Measurements from ENCODE around the gene ANKRD18A.

The ANKRD18A gene

DNA sequence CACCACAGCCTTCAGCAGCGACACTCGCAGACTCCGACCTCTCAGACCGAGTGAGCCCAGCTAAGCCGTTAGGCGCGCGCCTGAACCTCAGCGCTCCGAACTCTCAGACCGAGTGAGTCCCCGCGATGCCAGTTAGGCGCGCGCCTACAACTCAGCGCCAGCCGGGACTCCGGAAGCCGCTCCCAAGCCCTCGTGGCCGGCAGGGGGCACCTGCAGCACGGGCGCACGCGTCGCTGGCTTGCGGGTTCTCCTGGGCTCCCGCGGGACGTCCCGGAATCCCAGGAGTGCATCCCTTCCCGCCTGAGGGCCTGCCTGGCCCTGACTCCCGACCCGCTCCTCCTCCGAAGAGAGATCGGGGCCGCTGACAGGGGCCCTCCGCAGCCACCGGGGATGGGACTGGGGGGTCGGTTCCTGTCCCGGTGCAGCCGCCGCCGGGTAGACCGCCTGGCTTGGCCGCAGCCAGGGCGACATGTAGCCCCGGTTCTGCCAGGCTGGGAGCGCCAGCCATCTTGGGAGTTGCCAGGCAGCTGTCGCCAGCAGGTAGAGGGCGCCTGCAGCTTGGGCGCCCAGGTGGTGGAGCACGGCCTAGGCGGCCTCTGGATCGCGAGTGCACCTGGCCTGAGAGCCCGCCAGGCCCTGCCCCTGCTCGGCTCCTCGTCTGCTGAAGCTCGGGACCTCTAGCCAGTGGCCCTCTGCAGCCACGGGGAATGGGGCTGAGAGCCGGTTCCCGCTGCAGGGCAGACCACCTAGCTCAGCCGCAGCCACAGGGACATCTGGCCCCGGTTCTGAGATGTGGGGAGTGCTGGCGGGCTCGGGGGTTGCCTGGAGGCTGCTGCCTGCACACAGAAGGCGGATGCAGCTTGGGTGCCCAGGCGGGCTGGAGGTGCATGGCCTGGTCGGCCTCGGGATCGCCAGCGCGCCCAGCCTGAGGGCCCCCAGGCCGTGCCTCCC, at the start of gene ANKRD18A:
ANKRD18A (minus strand) TSS at position 114 of the 951 bp plus-strand sequence. CDS start 311 bp downstream, outside the sequence.
- DNase-seq = peak; percentile 56

DNA sequence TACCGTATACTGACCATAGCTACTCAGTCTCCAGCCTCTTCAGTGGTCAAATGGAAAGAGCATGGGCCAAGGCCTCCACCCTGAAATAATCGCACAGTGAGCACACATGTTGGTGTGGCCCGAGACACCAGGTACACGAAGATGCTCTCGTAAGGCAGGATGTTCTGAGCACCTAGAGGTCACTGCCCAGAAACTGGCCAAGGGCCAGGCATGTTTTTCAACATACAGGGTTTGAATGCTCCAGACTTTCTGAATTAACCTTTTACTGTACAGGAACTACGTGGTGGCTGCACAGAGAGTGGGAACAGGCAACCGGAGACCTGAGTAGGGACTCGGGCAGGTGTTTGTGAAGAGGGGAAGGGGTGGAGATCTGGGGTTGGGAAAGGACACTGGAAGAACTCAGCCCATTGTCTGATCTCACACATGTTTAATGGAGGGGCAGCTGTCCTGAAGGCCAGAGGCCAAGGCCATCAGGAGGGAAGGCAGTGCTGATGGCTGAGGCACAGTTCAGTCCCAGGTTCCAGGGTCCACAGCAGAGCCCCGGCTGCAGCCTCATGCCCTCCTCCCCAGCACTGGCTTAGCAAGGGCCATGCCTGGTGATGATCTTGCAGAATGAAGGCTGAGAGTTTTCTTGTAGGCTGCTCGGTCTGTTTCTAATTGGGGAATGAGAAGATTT, 48.5 kb upstream of the ANKRD18A start:
- no peak for DNase-seq

DNA sequence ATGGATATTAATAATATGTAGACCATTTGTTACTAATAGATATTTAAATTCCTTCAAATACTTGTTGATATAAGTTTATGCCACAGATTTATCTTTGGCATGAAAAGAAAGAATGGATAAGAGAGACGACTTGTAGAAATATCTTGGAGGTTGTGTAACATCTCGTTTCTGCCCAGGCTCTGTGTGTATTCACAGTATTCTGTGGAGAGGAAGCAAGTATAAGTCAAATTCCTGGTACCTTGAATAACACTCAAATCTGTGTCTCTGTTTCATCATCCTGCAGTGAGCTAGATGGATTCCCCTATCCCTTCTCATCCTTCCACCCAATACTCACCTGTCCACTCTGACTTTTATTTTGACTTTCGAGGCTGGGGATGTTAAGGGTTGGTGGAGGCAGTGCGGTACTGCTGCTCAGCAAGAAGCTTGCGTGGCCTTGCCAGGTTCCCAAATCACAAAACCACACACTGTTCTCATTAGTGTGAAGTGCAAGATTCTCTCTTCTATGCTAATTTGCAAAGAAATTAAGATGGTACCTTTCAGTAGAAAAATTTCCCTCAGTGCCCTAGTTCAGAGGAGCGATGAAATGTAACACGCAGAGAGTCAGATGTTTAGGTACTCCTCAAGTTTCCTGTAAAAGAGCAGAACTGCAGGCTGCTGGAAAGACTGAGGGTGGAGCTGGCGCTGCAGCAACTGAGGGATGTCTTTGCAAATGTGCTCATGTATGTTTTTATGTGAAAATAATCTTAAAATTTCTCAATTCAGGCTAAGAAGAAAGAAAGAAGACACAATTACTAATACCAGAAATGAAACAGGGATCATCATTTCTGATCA, 42.6 kb upstream of the ANKRD18A start:
- DNase-seq = no peak

DNA sequence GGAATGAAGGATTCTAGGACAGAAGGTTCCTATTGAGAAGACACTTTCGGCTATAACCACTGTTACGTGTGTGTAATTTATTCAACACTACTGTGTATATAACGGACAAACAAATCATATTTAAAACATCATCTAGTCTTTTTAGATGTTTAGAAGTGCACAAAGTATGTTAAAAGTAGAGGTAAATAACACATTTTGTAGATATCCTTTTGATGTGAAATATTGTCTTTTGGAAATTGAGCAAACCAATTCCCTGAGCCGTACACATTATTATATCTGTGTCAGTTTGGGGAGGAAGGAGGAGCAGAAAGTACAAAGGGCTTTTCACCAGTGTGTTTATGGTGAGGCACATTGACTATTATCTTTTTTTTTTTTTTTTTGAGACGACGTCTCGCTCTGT, 39.1 kb upstream of the ANKRD18A start:
- DNase-seq = no peak

DNA sequence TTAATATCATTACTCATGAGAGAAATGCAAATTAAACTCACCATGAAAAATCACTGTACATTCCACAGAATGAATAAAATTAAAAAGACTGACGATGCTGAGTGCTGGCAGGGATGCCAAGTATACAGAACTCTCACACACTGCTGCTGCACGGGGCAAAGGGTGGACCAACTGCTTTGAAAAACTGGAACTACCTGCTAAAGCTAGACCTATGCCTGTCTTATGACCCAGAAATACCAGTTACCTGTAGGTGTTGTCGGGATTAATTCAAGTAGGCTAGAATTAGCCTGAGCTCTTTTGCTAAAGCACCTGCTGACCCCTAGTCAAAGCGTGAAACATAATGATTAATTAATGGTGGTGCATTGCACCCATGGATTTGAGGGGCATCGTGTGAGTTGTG, 36.5 kb upstream of the ANKRD18A start:
- no peak for DNase-seq

DNA sequence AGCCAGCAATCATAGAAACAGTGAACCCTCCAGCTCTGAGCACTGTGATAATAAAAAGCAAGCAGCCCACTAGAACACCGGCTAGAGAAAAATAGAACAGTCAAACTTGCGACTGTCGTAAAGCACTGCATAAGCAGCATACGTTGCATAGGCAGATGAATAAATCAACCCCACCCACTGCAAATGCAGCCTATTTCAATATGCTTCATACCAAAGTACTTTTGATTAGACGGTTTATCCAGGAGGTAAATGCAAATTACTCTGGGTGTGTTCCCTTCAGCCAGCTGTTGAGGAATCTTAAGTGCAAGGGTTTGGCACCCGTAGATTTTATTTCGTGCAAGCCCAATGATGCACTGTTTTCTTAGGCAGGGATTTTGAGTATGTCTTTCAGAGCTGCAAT, 32.1 kb upstream of the ANKRD18A start:
- DNase-seq = no peak

DNA sequence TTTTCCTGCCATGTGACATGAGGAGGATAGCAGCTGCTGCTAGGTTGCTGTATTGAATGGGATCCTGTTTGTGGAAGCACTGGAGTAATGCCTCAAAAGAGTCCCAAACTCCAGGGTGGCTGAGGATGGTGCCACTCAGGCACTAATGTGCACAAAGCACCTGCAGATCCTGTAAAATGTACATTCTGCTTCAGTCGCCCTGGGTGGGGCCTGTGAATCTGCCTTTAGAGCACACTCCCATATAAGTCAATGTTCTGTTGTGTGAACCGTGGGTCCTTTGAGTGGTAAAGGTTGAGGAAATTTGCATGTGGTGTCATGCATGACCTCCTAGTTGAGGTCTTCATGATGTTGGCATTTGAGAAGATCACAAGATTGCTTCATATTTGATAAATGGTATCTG, 31.6 kb upstream of the ANKRD18A start:
- no peak for DNase-seq

DNA sequence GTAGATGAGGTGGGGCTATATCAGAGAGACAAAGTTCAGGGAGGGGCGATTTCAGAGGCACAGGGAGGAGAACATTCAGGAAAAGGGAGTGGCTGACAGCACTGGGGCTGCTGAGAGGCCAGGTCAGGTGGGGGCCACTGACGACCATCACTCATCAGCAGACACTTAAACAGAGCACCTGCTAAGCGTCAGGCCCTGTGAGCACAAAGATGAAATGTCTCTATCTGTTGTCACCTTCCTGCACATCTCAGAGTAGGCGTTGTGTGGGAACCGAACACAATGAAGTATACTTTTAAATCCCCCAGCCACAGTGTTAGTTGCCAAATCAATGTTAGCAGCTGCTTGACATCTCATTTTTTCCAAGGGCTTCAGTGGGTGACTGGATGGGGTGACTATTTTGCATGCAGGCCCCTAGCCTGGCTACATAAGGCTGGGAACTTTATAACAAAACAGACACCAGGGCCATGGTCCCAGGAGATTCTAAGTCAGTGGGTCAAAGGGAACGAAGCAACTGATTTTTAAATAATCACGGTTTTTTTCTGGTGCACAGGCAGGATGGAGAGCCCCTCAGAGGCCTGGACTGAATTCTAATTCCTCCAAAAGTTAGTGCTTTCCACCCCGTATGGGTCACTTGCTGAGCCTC, 31.1 kb upstream of the ANKRD18A start:
- no peak for DNase-seq

DNA sequence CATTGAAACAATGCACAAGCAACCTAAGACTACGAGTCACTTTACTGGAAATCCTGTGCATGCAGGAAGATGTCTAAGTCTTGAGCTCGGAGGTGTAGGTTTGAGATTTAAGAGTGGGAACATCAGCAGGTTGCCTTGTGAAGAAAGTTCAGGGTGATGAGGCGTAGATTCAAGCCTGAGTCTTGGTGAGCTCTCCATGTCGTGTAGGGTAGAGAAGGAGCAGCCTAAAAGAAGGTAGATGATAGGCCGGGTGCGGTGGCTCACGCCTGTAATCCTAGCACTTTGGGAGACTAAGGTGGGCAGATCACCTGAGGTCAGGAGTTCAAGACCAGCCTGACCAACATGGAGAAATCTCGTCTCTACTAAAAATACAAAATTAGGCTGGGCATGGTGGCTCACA, 30.2 kb upstream of the ANKRD18A start:
- DNase-seq = no peak

DNA sequence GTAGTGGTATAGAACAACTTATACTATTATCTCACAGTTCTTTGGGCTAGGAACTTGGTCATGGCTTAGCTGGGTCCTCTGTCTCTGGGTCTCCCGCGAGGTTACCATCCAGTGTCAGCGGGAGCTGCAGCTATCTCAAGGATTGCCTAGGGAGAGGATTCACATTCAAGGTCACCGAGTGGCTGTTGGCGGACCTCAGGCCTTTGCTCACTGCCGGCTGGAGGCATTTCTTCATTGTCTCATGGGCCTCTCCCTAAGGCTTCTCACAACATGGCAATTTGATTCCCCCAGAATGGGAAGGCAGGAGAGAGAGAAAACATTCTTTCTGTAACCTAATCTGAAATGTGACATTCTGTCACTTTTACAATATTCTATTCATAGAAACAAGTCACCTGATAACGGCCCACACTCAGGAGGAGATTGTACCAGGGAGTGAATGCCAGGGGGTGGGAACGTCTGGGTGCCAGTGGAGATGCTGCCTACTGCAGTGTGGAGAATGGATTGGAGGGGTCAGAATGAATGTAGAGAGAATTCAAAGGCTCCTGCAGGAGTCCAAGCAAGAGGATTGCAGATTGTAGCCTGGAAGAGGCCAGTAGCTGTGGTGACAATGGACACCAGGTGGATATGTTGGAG, 29.5 kb upstream of the ANKRD18A start:
- no peak for DNase-seq

DNA sequence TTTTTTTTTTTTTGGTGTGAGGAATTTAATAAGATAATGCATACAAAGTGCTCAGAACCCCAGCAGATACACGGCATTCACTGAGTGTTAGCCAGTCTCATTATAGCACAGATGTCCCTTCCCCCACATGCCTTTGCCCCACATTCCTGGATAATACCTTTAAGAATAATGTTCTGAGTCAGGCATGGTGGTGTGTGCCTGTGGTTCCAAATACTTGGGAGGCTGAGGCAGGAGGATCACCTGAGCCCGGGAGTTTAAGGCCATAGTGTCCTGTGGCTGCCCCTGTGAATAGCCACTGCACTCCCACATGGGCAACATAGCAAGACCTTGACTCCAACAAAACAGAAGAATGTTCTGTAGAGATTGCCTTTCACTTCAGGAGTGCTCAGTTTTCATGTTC, 24.2 kb upstream of the ANKRD18A start:
- no peak for DNase-seq

DNA sequence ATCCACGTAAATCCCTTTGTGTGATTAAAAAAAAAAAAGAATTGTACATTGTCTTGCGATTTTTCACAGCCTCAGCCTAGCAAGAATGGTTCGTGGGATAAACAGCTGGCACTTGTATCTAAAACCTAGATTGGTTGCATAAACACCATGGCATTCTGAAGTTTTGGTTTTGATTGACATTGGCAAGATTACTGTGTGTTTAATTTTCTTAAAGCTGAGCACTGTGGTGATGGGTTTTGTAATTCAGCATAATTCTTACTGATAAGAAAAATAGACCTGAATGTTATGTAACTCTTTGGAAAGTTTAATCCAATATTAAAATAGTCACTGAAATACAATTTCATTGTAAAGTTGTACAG, 23.4 kb upstream of the ANKRD18A start:
- no peak for DNase-seq

DNA sequence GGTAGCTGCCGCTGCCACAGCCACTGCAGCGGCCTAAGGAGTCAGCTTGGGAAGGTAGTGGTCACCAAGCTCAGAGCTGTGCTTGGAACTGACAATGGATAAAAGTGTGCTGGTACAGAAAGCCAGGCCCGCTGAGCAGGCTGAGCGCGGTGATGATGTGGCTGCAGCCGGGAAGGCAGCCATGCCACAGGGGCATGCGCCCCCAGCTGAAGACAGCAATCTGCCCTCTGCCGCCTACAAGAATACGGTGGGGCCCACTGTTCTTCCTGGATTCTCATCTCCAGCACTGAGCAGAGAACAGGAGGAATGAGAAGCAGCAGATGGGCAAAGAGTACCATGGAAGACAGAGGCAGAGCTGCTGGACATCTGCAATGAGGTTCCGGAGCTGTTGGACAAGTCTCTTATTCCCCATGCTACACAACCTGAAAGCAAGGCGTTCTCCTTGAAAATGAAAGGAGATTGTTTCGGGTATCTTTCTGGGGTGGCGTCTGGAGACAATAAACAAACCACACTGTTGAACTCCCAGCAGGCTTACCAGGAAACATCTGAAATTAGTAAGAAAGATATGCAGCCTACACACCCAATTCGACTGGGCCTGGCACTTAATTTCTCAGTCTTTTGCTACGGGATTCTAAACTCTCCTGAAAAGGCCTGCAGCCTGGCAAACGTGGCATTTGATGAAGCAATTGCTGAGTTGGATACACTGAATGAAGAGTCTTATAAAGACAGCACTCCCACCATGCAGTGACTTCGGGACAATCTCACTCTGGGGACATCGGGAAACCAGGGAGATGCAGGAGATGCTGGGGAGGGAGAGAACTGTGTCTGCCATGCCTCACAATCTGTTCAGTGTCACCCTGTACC, 22.8 kb upstream of the ANKRD18A start:
- DNase-seq = no peak

DNA sequence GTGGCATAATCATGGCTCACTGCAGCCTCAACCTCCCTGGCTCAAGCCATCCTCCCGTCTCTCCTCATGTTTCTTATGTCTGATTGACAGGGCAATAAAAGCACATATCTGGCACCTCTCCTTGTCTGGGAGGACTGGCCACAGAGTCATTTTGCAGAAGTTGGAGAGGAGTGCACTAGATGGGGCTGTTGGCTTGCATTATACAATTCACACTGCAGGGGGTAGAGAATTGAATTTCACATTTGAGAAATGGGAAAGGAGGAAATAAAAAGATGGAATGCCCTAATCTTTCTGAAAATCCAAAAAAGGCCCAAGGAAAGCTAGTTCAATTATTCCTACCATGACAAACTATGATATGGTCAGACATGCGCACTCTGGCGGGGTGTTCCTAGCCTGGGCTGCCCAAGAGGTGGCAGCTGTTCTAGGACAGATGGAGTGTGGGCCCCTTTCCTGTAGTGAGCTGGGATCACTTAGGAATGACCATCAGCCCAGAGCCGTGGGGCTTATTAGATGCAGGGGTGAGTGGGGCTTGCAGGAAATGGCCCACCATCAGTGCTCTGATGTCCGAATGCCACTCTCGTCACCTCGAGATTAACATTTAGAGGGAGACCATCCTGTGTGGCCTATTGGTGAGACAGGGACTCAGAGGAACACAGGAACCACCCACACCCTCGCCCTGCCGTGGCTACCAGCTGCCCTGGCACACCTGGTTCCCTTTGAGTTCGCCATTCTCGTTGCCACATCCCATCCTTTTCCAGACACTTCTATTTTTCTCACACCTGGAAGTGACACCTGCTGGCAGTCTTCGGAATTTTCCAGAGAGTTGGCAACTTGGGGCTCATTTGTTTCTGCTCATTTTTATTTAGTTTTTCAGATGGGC, 21.8 kb upstream of the ANKRD18A start:
- DNase-seq = no peak

DNA sequence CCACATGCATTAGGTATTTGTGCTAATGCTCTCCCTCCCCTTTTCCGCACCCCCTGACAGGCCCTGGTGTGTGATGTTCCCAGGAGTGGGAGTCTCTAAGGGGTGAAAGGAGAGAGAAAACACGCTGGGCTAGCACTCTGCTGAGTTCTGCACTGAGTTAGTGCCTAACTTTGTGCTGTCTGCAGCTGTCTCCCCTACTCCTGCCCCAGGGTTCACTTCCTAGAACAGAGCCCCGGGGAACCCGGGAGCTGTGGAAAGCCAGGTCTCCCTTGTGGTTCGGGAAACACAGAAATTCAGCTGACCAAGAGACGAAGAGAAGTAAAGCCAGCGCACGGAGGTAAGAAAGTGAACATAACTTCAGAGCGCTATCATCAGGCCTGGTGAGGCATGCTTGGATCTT, 20.7 kb upstream of the ANKRD18A start:
- no peak for DNase-seq

DNA sequence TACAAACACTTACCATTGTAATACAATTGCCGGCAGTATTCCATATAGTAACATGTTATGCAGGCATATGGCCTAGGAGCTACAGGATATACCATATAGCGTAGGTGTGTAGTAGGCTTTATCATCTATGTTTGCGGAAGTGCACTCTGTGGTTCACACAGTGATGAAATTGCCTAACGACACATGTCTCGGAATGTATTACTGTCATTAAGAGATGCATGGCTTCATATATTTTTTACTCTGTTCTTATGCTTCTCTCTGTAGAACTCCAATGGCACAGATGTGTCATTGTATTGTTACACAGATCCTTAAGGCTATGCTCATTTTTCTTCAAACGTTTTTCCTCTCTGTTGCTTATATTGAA, 19.2 kb upstream of the ANKRD18A start:
- no peak for DNase-seq

DNA sequence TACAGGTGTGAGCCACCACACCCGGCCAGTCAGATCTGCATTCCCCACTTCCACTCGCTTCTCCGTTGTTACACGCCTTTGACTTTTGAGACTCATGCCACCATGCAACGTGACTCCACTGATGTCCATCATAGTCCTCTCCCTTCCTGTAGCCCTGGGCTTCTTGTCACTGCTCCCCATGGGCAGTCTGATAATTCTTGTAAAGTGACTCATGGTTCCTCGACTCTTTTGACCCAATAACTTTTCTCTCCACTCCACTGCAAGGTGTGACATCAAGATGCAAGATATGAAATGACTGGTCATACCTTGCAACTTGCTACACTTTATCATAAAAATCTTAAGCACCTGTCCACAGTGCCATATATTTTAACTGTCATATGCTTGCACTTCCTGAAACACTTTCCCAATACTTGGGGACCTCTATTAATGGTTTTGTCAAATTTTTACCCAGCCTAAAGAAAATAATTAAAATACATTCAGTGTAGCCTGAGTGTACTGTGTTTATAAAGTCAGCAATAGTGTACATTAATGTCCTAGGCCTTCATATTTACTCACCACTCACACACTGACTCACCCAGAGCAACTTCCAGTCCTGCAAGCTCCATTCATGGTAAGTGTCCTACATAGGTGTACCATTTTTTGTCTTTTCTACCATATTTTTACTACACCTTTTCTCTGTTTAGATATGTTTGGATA, 18.6 kb upstream of the ANKRD18A start:
- no peak for DNase-seq

DNA sequence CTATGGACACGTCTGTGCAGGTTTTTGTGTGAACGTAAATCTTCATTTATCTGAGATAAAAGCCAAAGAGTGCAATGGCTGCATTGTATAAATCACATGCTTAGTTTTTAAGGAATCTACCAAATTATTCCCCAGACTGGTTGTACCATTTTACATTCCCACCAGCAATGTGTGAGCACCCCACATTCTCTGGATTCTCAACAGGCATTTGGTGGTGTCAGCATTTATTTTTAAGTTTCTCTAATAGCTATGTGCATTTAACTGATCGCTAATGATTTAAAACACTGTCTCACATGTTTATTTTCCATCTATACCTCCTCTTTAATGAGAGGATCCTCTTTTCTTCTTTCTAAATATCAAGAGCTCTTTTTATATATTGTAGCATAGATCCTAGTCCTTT, 13.9 kb upstream of the ANKRD18A start:
- no peak for DNase-seq

DNA sequence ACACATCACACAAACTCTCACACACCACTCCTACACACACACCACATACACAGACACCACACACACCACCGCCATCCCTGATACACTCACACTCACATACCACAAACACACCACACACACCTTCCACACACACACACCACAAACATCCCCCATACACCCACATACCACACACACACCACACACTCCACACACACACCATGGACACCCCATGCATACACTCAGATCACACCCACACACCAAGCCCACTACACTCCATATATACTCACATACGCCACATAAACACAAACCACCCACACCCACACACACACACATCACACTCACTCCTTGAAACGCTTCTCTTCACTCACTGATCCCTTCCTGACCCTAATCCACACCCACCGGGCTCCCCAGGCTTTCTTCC, 9.1 kb upstream of the ANKRD18A start:
- DNase-seq = no peak

DNA sequence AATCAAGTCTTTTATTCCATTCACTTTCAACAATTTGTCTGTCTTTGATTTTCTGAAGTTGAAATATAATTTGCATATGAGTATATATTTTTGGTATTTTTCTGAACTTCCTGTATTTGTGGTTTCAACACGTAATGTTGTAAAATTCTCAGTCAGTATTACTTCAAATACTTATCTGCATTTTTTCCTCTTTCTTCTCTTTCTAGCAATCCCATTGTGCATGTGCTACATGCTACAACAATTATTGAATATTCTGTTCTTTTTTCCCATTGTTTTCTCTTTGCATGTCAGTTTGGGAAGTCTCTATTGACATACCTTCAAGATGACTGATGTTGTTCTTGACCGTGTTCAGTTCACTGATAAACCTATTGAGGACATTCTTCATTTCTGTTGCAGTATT, 5.6 kb upstream of the ANKRD18A start:
- no peak for DNase-seq
